BLaER1 treated with 17β-estradiol and CSF1 and Interleukin-3, amounts not matched to agents 10 nM and 100 nM (cell line): ENCODE data around the gene ZMIZ1.
A peak's percentile ranks its signal among the peaks of the same experiment; 100 is the strongest.

ENCODE experiments used
- H3K27ac ChIP-seq, 11 experiments: shearing (Covaris generic); formaldehyde crosslinking; 2 replicates each; pipeline ENCODE4 v1.8.1; 2022
- H3K27me3 ChIP-seq, 11 experiments: shearing (Covaris generic); formaldehyde crosslinking; 2 replicates each; pipeline ENCODE4 v1.8.1; 2022
- H3K36me3 ChIP-seq, 11 experiments: shearing (Covaris generic); formaldehyde crosslinking; 2 replicates each; pipeline ENCODE4 v1.8.1; 2022
- H3K4me1 ChIP-seq, 10 experiments: shearing (Covaris generic); formaldehyde crosslinking; 2 replicates each; pipeline ENCODE4 v1.8.1; 2022
- H3K4me2 ChIP-seq, 11 experiments: shearing (Covaris generic); formaldehyde crosslinking; 2 replicates each; pipeline ENCODE4 v1.8.1; 2022
- H3K4me3 ChIP-seq, 10 experiments: shearing (Covaris generic); formaldehyde crosslinking; 2 replicates each; pipeline ENCODE4 v1.8.1; 2022
- H3K9ac ChIP-seq, 11 experiments: shearing (Covaris generic); formaldehyde crosslinking; 2 replicates each; pipeline ENCODE4 v1.8.1; 2022
- H3K9me3 ChIP-seq, 11 experiments: shearing (Covaris generic); formaldehyde crosslinking; replicated peaks in 1 of 11; 2 replicates each; pipeline ENCODE4 v1.8.1; 2022
- H4K20me1 ChIP-seq, 11 experiments: shearing (Covaris generic); formaldehyde crosslinking; 2 replicates each; pipeline ENCODE4 v1.8.1; 2022
- Cebpa-rat ChIP-seq, 11 experiments: shearing (Covaris generic); IDR thresholded peaks; 2 replicates each; pipeline ENCODE4 v1.8.1; 2022

ZMIZ1 gene

DNA sequence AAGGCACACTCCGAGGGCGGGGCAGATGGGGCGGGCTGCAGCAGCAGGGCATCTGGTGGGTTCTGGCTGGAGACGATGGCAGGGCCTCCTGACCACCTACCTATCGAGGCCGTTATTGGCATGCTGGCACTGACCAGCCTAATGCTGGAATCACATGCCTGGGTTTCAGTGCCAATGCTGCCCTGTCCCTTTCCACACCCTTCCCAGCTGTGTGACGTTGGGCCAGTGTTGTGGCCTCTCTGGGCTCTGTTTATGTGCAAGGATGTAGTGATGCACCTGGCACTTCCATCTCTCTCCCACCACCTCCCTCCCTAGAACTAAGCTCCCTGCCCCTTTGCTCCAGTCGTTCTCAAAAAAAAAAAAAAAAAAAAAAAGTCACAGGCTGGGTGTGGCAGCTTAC is 132.9 kb downstream of the ZMIZ1 start:
- no peak for TF ChIP-seq Cebpa-rat (IDR thresholded peaks at IDR 0.05)
- H3K27me3 ChIP-seq, result no peaks in the 10 kb centered on the region
- H3K36me3 ChIP-seq, result peaks cover 44 to 92% (median 74%) of the 10 kb centered on the region in 11 experiments
- no peak overlapping the region for H3K4me3 ChIP-seq
- peak overlapping the region in 2 of 11 experiments; percentile 25 to 35; a peak in 5 of 22 replicates for H3K4me2 ChIP-seq
- H4K20me1 ChIP-seq, result peaks cover 83 to 100% (median 97%) of the 10 kb centered on the region in 11 experiments
- no peak overlapping the region for H3K27ac ChIP-seq
- H3K4me1 ChIP-seq, result peaks cover 29 to 71% (median 54%) of the 10 kb centered on the region in 10 experiments
- no peak overlapping the region for H3K9ac ChIP-seq
- H3K9me3 ChIP-seq, result no peaks in the 10 kb centered on the region

GRCh38 chr10:79202188-79203013 is 133.6 kb downstream of the ZMIZ1 start:
- 0 out of 22 replicates have a peak overlapping the region, but pooled peaks of 1 of the 11 experiments have one; percentile 15 for H3K9ac ChIP-seq
- TF ChIP-seq Cebpa-rat (IDR thresholded peaks at IDR 0.05), result no peak
- peaks cover 83 to 100% (median 97%) of the 10 kb centered on the region in 11 experiments for H4K20me1 ChIP-seq
- H3K9me3 ChIP-seq, result no peaks in the 10 kb centered on the region
- peak overlapping the region in 2 of 11 experiments; percentile 15 to 28; a peak in 2 of 22 replicates for H3K27ac ChIP-seq
- H3K4me3 ChIP-seq, result no peak overlapping the region
- H3K4me1 ChIP-seq, result peaks cover 29 to 73% (median 60%) of the 10 kb centered on the region in 10 experiments
- no peaks in the 10 kb centered on the region for H3K27me3 ChIP-seq
- peaks cover 51 to 92% (median 74%) of the 10 kb centered on the region in 11 experiments for H3K36me3 ChIP-seq
- H3K4me2 ChIP-seq, result peak overlapping the region; percentile 13 to 74 (median 61); a peak in 18 of 22 replicates

- Histone ChIP-seq H3K27ac (peak overlapping the region in 2 of 11 experiments; percentile 15 to 28; a peak in 3 of 22 replicates), H3K9ac (peak overlapping the region in 3 of 11 experiments; percentile 7 to 25 (median 15); a peak in 1 of 22 replicates), H3K36me3 (peaks cover 55 to 91% (median 74%) of the 10 kb centered on the region in 11 experiments), H3K4me2 (peak overlapping the region; percentile 13 to 74 (median 61); a peak in 19 of 22 replicates), H3K4me1 (peaks cover 29 to 79% (median 66%) of the 10 kb centered on the region in 10 experiments), H3K4me3 (no peak overlapping the region), H3K27me3 (no peaks in the 10 kb centered on the region), H3K9me3 (no peaks in the 10 kb centered on the region), H4K20me1 (peaks cover 87 to 98% (median 95%) of the 10 kb centered on the region in 11 experiments)
- TF ChIP-seq Cebpa-rat (IDR thresholded peaks at IDR 0.05), result no peak
Observed at GRCh38 chr10:79203014-79203644, 134.4 kb downstream of the ZMIZ1 start.

GRCh38 chr10:79203833-79204232 is 135.1 kb downstream of the ZMIZ1 start:
- peaks cover 62 to 92% (median 82%) of the 10 kb centered on the region in 11 experiments for H3K36me3 ChIP-seq

GRCh38 chr10:79206300-79207095 is 137.7 kb downstream of the ZMIZ1 start:
- TF ChIP-seq Cebpa-rat (IDR thresholded peaks at IDR 0.05), result no peak
- Histone ChIP-seq H3K36me3 (peaks cover 76 to 98% (median 93%) of the 10 kb centered on the region in 11 experiments), H3K4me2 (peak overlapping the region in 7 of 11 experiments; percentile 18 to 73 (median 42); a peak in 11 of 22 replicates), H3K27ac (no peak overlapping the region), H3K9me3 (no peaks in the 10 kb centered on the region), H4K20me1 (peaks cover 86 to 98% (median 93%) of the 10 kb centered on the region in 11 experiments), H3K4me1 (peaks cover 17 to 79% (median 64%) of the 10 kb centered on the region in 10 experiments), H3K4me3 (no peak overlapping the region), H3K27me3 (no peaks in the 10 kb centered on the region), H3K9ac (0 out of 22 replicates have a peak overlapping the region, but pooled peaks of 1 of the 11 experiments have one; percentile 9)

More at GRCh38 chr10:79203833-79204232, 135.1 kb downstream of the ZMIZ1 start:
- Histone ChIP-seq H3K27me3 (no peaks in the 10 kb centered on the region), H3K9ac (peak overlapping the region in 3 of 11 experiments; percentile 7 to 37 (median 34); a peak in 2 of 22 replicates), H3K4me2 (peak overlapping the region in 8 of 11 experiments; percentile 45 to 74 (median 64); a peak in 15 of 22 replicates), H3K4me1 (peaks cover 29 to 86% (median 72%) of the 10 kb centered on the region in 10 experiments), H3K27ac (peak overlapping the region in 2 of 11 experiments; percentile 38 to 49; a peak in 3 of 22 replicates), H4K20me1 (peaks cover 84 to 98% (median 95%) of the 10 kb centered on the region in 11 experiments), H3K4me3 (no peak overlapping the region), H3K9me3 (no peaks in the 10 kb centered on the region)
- TF ChIP-seq Cebpa-rat (IDR thresholded peaks at IDR 0.05), result no peak

DNA sequence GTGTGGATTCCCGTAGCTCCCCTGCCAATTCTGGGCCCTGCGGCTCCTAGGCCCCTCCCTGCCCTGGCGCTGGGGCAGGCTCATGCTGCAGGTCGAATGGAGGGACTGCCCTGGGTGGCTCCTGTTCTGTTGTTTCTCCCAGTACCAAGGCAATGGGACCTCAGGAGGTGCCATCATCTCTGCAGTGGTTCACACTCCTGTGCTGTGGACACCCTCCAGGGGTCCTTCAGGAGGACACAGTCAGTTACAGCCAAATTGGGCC is 138.3 kb downstream of the ZMIZ1 start:
- H3K4me1 ChIP-seq, result peaks cover 12 to 74% (median 59%) of the 10 kb centered on the region in 10 experiments
- H3K27me3 ChIP-seq, result no peaks in the 10 kb centered on the region
- peak overlapping the region in 8 of 11 experiments; percentile 18 to 56 (median 38); a peak in 12 of 22 replicates for H3K4me2 ChIP-seq
- H3K9ac ChIP-seq, result peak overlapping the region in 1 of 11 experiments; percentile 22; a peak in 2 of 22 replicates
- no peak overlapping the region; a peak in 1 of 20 replicates for H3K4me3 ChIP-seq
- peaks cover 85 to 98% (median 94%) of the 10 kb centered on the region in 11 experiments for H4K20me1 ChIP-seq
- no peak overlapping the region for H3K27ac ChIP-seq
- H3K36me3 ChIP-seq, result peaks cover 76 to 98% (median 93%) of the 10 kb centered on the region in 11 experiments
- no peak for TF ChIP-seq Cebpa-rat (IDR thresholded peaks at IDR 0.05)
- no peaks in the 10 kb centered on the region for H3K9me3 ChIP-seq

- Histone ChIP-seq H3K4me2 (peak overlapping the region in 8 of 11 experiments; percentile 18 to 56 (median 38); a peak in 12 of 22 replicates), H3K27ac (no peak overlapping the region), H3K9ac (peak overlapping the region in 1 of 11 experiments; percentile 22; a peak in 1 of 22 replicates), H3K36me3 (peaks cover 77 to 98% (median 95%) of the 10 kb centered on the region in 11 experiments), H4K20me1 (peaks cover 83 to 98% (median 92%) of the 10 kb centered on the region in 11 experiments), H3K4me3 (no peak overlapping the region), H3K4me1 (peaks cover 5 to 69% (median 52%) of the 10 kb centered on the region in 10 experiments; a peak in 19 of 20 replicates), H3K27me3 (no peaks in the 10 kb centered on the region), H3K9me3 (no peaks in the 10 kb centered on the region)
- TF ChIP-seq Cebpa-rat (IDR thresholded peaks at IDR 0.05), result no peak
Observed at GRCh38 chr10:79207726-79208125, 139.0 kb downstream of the ZMIZ1 start.
